Measurements from ENCODE around the gene NOTCH1. TPM values are rescaled to one million over a fixed set of nuclear protein-coding genes. Genes with fewer than 3 reads are reported as not detected.

The NOTCH1 gene
- total RNA-seq, 1 donor from 2014 or later, result 113 TPM

DNA sequence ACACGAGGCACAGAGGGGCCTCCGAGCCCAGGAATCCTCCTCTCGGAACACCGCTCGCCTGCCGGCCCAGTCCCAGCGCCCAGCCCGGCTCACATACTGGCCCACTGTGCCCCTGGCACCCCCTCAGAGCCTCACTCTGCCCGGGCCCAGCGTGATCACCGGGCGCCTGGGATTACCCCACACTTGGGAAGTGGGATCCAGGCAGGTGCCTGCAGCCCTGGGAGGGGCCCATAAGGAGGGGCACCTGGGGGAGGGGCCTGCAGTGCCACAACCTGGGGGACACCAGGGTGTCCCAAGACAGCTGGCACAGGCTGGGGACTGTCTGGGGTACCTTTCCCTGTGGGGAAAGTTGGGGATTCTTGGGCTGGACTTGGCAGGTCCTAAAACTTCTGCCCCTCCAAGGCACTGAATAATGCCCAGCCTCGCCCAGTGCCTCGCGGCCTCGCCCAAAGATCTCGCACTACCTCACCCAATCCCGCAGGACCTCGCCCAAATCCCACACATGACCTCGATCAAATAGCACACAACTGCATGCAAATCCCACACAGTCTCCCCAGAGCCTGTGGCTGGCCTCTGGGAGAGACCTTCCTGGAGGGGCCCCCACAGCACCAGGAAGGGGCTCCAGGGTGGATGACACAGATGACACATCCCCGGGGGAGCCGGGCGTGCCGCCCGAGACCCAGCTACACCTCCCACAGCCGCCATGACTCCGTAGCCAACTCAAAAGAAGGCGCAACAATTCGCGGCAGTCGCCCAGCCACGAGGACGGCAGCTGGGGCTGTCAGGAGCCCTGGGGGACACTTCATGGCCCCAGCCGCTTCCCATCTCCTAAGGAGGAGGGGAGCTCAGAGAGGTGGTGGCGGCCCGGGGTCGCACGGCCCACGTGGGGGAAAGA lies 13.7 kb downstream of the NOTCH1 start:
- peaks cover 27% of the 10 kb centered on the region for H3K4me1 Mint-ChIP-seq
- no peaks in the 10 kb centered on the region for H3K9me3 Mint-ChIP-seq
- intact Hi-C loops (cut with micrococcal nuclease), result no loop called here
- peak; percentile 66 for DNase-seq
- H3K4me3 Mint-ChIP-seq, result peak overlapping the region; percentile 67
- no peaks in the 10 kb centered on the region for H3K27me3 Mint-ChIP-seq
- peak overlapping the region; percentile 84 for H3K27ac Mint-ChIP-seq
- peaks cover 7% of the 10 kb centered on the region for H3K36me3 Mint-ChIP-seq (ENCODE audit: low read depth)

DNA sequence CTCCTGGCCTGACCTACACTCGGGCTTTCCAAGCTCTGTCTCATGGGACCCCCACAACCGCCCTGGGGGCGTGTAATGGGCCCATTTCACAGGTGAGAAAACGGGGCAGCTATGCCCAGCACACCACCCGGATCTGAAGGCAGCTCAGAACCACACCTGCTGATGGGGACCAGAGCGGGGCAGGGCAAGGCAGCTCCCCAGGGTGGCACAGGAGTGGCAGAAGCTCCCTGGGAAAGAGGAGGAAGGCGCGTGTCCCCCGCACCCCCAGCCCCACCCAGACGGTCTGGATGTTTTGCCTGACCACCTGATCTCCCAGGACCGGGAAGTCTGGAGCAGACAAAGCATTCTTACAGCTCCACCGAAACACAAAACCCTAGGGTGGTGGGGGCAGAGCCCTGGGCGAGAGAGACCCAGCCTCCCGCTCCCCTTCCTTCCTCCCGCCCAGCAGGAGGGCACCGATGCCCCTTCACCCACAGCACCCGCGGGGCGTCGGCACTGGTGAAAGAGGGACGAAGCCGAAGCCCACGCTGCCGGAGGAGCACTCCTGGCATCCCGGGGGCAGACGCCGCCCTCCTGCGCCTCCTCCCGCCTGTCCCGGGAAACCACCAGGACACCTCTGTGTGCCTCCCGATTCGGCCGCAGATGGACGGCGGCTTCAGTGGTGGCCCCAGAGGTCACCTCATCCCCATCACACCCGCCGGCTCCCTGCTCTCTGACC lies 14.5 kb downstream of the NOTCH1 start:
- Mint-ChIP-seq H3K27ac (no peak overlapping the region), H3K4me3 (no peak overlapping the region), H3K36me3 (ENCODE audit: low read depth) (peaks cover 6% of the 10 kb centered on the region), H3K4me1 (peaks cover 25% of the 10 kb centered on the region), H3K9me3 (no peaks in the 10 kb centered on the region), H3K27me3 (no peaks in the 10 kb centered on the region)
- intact Hi-C loops (cut with micrococcal nuclease), result no loop called here
- DNase-seq, result no peak

DNA sequence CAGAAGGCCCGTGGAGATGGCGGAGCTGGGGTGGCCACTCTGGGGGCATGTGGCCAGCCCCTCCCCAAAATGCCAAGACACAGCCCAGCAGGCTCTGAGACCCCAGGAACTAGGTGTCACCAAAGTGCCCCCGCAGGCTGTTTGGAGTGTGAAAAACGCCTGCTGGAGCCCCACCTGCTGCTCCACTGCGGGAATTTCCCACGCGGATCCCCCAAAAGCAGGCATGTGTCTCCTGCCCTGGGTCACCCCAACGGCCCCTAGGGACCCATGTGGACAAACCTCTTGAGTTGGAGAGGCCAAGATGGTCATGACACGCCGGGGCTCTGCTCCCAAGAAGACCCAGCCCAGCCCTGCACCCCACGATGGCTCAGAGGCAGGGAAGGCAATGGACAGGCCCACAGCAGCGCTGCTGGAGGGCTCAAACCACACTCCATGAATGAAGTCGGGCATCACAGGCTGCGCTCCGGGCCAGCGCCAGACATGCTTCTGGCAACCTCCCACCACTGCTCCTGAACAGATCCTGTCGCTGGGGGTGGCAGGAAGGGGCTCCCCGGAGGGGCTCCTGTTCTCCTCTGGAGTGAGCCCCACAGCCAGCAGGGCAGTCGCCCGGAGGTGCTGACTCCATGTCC lies 15.3 kb downstream of the NOTCH1 start:
- Mint-ChIP-seq H3K36me3 (ENCODE audit: low read depth) (peaks cover 6% of the 10 kb centered on the region), H3K27me3 (no peaks in the 10 kb centered on the region), H3K4me1 (peaks cover 24% of the 10 kb centered on the region), H3K4me3 (no peak overlapping the region), H3K9me3 (no peaks in the 10 kb centered on the region), H3K27ac (no peak overlapping the region)
- DNase-seq, result no peak
- intact Hi-C loops (cut with micrococcal nuclease), result no loop called here

DNA sequence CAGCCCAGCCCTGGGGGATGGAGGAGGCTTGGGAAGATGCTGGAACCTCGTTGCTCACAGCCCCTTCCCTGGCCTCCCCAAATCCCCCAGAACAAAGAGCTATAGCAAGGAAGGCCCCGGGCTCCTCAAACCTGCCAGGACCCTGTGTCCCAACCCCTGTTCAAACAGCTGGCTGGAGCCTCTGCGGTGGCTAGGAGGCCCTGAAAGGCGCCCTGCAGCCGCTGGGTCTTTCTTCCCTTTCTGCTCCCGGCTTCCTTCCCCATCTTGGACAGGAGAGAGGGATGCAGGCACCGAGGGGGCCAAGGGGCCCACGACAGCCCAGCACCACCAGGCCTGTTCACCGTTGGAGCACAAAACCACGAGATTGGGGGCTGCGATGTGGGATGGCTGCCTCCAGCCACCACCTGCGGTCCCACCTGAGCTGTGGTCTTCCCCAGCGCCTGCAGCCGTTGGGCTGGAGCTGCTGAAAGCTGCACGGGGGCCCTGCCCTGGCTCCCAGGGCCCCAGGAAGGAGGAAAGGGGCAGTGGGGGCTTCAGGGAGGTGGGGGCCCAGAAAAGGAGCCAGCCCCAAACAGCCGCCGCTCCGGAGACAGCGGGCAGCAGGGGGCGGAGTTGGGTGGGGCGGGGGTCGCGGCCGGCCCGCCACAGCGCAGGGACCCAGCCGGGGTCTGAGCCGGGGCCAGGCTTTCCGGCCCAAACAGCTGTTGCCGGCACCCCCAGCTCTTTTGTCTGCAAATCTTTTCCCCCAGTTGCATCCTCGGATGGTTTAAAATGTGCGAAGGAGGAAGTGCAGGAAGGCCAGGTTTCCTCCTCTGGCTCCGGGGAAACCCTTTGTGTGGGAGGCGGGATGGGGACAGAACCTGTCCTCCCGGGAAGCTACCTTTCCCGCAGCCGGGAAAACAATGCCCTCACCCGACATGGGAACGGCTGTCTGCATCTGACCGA lies 16.1 kb downstream of the NOTCH1 start:
- H3K9me3 Mint-ChIP-seq, result no peaks in the 10 kb centered on the region
- H3K4me3 Mint-ChIP-seq, result no peak overlapping the region
- H3K27ac Mint-ChIP-seq, result no peak overlapping the region
- peaks cover 24% of the 10 kb centered on the region for H3K4me1 Mint-ChIP-seq
- H3K27me3 Mint-ChIP-seq, result no peaks in the 10 kb centered on the region
- no peak for DNase-seq
- intact Hi-C loops (cut with micrococcal nuclease), result no loop called here
- H3K36me3 Mint-ChIP-seq (ENCODE audit: low read depth), result peaks cover 6% of the 10 kb centered on the region

DNA sequence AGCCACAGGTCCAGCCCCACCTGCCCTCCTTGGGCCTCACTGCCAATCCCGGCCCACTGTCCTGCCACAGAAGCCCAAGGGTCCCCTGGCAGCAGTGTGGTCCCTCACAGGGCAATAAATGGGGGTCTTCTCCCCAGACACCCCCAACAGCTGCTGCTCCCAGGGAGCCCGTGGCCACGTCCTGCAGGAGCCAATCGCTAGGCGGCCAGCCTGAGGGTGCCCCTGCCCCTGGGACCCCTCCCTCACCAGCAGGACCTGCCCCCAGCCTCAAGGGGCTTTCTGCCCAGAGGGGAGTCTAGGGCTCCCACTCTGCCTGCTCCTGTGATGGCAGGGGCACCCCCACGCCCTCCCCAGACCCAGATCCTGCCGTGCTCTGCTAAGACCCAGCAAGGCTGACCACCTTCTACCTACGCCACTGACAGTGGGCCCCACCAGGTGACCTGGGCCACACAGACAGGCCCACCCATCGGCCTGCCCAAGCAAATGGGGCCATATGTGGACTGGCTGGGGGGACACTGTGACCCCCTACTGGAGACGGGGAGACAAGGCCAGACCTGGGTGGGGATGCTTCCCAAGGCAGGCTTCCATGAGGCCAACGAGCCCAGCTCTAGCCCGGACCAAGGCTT lies 17.0 kb downstream of the NOTCH1 start:
- H3K36me3 Mint-ChIP-seq (ENCODE audit: low read depth), result peaks cover 2% of the 10 kb centered on the region
- no peaks in the 10 kb centered on the region for H3K9me3 Mint-ChIP-seq
- no peaks in the 10 kb centered on the region for H3K27me3 Mint-ChIP-seq
- no peak overlapping the region for H3K4me3 Mint-ChIP-seq
- peaks cover 16% of the 10 kb centered on the region for H3K4me1 Mint-ChIP-seq
- no peak for DNase-seq
- intact Hi-C loops (cut with micrococcal nuclease), result no loop called here
- H3K27ac Mint-ChIP-seq, result peak overlapping the region; percentile 15

- peaks cover 3% of the 10 kb centered on the region for H3K36me3 Mint-ChIP-seq (ENCODE audit: low read depth)
- H3K27me3 Mint-ChIP-seq, result no peaks in the 10 kb centered on the region
- H3K4me1 Mint-ChIP-seq, result peaks cover 12% of the 10 kb centered on the region
- no peak overlapping the region for H3K4me3 Mint-ChIP-seq
- intact Hi-C loops (cut with micrococcal nuclease), result no loop called here
- H3K9me3 Mint-ChIP-seq, result no peaks in the 10 kb centered on the region
- peak; percentile 64 for DNase-seq
- peak overlapping the region; percentile 15 for H3K27ac Mint-ChIP-seq
Observed at GRCh38 chr9:136527721-136528710, 17.8 kb downstream of the NOTCH1 start.

GRCh38 chr9:136527131-136527530 lies 18.7 kb downstream of the NOTCH1 start:
- Mint-ChIP-seq H3K4me3 (no peak overlapping the region), H3K27me3 (no peaks in the 10 kb centered on the region), H3K36me3 (ENCODE audit: low read depth) (peaks cover 3% of the 10 kb centered on the region), H3K27ac (no peak overlapping the region), H3K4me1 (peaks cover 7% of the 10 kb centered on the region), H3K9me3 (no peaks in the 10 kb centered on the region)
- intact Hi-C loops (cut with micrococcal nuclease), result no loop called here
- no peak for DNase-seq

- H3K36me3 Mint-ChIP-seq (ENCODE audit: low read depth), result peaks cover 3% of the 10 kb centered on the region
- no peak overlapping the region for H3K27ac Mint-ChIP-seq
- DNase-seq, result no peak
- no peak overlapping the region for H3K4me3 Mint-ChIP-seq
- no peaks in the 10 kb centered on the region for H3K9me3 Mint-ChIP-seq
- H3K27me3 Mint-ChIP-seq, result no peaks in the 10 kb centered on the region
- H3K4me1 Mint-ChIP-seq, result peaks cover 6% of the 10 kb centered on the region
- intact Hi-C loops (cut with micrococcal nuclease), result no loop called here
Observed at GRCh38 chr9:136526625-136527066, 19.2 kb downstream of the NOTCH1 start.

DNA sequence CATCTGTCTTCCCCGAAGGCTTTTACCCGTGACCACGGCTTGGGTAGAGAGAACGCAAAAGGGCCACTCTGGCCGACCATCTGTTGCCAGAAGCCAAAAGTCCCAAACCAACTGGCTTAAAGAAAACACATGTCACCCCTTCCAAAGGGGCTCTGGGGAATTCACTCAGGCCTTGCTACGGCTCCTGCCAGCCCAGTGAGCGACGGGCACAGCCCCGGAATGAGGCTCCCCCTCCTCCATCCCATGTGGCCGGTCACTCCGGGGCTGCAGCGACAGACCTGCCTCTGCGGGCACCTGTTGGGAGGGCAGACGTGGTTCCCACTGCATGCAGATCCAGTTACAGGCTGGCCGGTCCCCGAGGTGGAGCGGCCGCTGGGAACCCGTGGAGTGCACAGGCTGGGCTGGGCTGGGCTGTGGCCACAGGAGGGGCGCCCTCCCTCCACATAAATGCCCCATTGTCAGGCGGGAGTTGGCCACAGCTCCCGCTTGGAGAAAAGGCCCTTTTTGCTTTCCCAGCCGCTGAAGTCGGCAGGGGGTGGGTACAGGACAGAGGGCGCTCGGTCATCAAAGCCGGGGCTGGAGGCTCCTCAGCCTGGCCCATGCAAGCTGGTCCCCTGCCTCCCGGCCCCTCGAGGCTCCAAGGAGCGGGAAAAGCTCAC lies 19.9 kb downstream of the NOTCH1 start:
- intact Hi-C loops (cut with micrococcal nuclease), result no loop called here

GRCh38 chr9:136525207-136525606 lies 20.6 kb downstream of the NOTCH1 start:
- Mint-ChIP-seq H3K36me3 (ENCODE audit: low read depth) (peaks cover 3% of the 10 kb centered on the region), H3K4me3 (no peak overlapping the region), H3K27me3 (no peaks in the 10 kb centered on the region), H3K9me3 (no peaks in the 10 kb centered on the region), H3K4me1 (peaks cover 2% of the 10 kb centered on the region), H3K27ac (no peak overlapping the region)
- intact Hi-C loops (cut with micrococcal nuclease), result no loop called here
- DNase-seq, result no peak

More for the DNA sequence above, 19.9 kb downstream of the NOTCH1 start:
- no peaks in the 10 kb centered on the region for H3K27me3 Mint-ChIP-seq
- DNase-seq, result no peak
- no peak overlapping the region for H3K27ac Mint-ChIP-seq
- H3K36me3 Mint-ChIP-seq (ENCODE audit: low read depth), result peaks cover 3% of the 10 kb centered on the region
- peaks cover 4% of the 10 kb centered on the region for H3K4me1 Mint-ChIP-seq
- H3K4me3 Mint-ChIP-seq, result no peak overlapping the region
- no peaks in the 10 kb centered on the region for H3K9me3 Mint-ChIP-seq

GRCh38 chr9:136522314-136523237 lies 23.3 kb downstream of the NOTCH1 start:
- H3K4me3 Mint-ChIP-seq, result no peak overlapping the region
- no peaks in the 10 kb centered on the region for H3K9me3 Mint-ChIP-seq
- intact Hi-C loops (cut with micrococcal nuclease), result no loop called here
- no peaks in the 10 kb centered on the region for H3K27me3 Mint-ChIP-seq
- H3K27ac Mint-ChIP-seq, result no peak overlapping the region
- H3K4me1 Mint-ChIP-seq, result no peaks in the 10 kb centered on the region
- DNase-seq, result no peak
- peaks cover 8% of the 10 kb centered on the region for H3K36me3 Mint-ChIP-seq (ENCODE audit: low read depth)
